Measurements from ENCODE around the gene SRP14.

Gene SRP14

DNA sequence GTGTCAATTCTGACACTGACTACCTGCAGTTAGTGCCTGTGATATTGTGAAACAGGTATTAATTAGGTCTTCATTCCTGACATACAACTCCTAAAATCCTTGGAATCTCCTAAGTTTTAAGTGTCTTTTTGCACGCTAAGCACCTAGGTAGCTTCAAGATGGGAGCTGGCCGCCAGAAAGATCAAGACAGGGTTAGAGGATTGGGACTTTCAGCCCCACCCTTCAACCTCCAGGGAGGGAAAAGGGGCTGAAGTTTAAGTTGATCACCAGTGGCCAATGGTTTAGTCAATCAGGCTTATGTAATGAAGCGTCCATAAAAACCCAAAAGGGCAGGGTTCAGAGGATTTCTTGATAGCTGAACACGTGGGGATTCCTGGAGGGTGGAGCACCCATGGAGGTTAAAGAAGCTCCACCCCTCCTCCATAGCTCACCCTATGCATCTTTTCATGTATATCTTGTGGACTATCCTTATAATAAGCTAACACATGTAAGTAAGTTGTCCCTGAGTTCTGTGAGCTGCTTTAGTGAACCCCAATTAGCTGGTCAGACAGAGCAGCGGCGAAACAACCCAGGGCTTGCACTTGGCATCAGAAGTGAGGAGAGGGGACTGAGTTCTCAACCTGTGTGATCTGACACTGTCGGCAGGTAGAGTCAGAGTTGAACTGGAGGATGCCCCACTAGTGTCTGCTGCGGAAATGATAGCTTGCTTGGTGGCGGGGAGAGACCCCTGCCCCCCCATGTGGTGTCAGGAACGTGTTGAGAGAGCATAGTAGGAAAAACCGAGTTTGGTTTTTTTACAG is 12.8 kb upstream of the SRP14 start:
- Histone ChIP-seq H3K27me3 (ENCODE audit: insufficient read depth, low read depth) (no peaks in the 10 kb centered on the region), H4K20me1 (ENCODE audit: insufficient read depth) (no peaks in the 10 kb centered on the region)

DNA sequence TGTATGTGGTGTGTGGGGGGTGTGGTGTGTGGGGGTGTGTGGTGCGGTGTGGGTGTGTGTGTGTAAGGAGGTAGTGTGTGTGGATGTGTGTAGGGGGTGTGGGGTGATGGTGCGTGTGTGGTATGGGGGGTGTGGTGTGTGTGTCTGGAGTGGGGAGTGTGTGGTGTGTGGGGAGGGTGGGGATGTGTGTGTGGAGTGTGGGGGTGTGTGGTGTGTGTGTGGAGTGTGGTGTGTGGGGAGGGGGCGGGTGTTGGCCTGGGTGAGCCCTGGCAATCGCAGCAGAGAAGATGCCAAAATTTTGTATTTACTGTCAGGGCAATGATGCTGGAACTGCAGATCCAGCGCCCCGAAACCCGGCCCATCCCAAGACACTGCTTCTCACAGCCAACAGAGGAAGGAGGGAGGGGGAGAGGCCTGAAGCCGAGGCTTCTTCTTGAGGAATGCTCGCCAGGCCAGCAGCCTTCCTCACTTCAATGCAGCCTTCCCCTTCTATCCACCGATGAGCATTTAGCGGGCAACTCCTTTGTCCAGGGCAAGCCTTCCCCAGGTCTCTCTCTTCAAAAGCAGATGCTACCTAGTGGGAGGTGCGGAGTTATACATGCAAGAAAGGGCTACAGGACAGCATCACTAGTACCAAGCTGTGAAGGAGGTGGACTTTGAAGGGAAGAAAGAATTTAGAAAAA is 11.9 kb upstream of the SRP14 start:
- H3K9ac ChIP-seq, result no peak overlapping the region
- TF ChIP-seq, protein P1, sequence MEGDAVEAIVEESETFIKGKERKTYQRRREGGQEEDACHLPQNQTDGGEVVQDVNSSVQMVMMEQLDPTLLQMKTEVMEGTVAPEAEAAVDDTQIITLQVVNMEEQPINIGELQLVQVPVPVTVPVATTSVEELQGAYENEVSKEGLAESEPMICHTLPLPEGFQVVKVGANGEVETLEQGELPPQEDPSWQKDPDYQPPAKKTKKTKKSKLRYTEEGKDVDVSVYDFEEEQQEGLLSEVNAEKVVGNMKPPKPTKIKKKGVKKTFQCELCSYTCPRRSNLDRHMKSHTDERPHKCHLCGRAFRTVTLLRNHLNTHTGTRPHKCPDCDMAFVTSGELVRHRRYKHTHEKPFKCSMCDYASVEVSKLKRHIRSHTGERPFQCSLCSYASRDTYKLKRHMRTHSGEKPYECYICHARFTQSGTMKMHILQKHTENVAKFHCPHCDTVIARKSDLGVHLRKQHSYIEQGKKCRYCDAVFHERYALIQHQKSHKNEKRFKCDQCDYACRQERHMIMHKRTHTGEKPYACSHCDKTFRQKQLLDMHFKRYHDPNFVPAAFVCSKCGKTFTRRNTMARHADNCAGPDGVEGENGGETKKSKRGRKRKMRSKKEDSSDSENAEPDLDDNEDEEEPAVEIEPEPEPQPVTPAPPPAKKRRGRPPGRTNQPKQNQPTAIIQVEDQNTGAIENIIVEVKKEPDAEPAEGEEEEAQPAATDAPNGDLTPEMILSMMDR (conservative IDR thresholded peaks at IDR 0.05; ENCODE audit: low read depth, low read length), result no peak
- H3K27ac ChIP-seq, result no peak overlapping the region; the same call in 1 of the 2 replicates
- H3K27me3 ChIP-seq (ENCODE audit: insufficient read depth, low read depth), result no peaks in the 10 kb centered on the region
- H3K4me1 ChIP-seq (ENCODE audit: low read depth, poor library complexity, severe bottlenecking), result peaks cover 94% of the 10 kb centered on the region
- H2AFZ ChIP-seq (ENCODE audit: low read depth), result no peak overlapping the region
- H3K79me2 ChIP-seq (ENCODE audit: insufficient read depth, low read depth), result no peaks in the 10 kb centered on the region
- no peak overlapping the region for H3K4me2 ChIP-seq
- no peaks in the 10 kb centered on the region for H4K20me1 ChIP-seq (ENCODE audit: insufficient read depth)
- H3K4me3 ChIP-seq (IDR thresholded peaks at IDR 0.05; ENCODE audit: insufficient read depth, low read depth, low read length), result no peak overlapping the region
- no peaks in the 10 kb centered on the region for H3K36me3 ChIP-seq (ENCODE audit: insufficient read depth)

More for the DNA sequence above, 12.8 kb upstream of the SRP14 start:
- Histone ChIP-seq H3K9ac (no peak overlapping the region), H3K4me2 (no peak overlapping the region), H3K36me3 (ENCODE audit: insufficient read depth) (no peaks in the 10 kb centered on the region), H3K27ac (peak overlapping the region; percentile 19; the same call in 1 of the 2 replicates), H2AFZ (ENCODE audit: low read depth) (no peak overlapping the region), H3K79me2 (ENCODE audit: insufficient read depth, low read depth) (no peaks in the 10 kb centered on the region), H3K4me3 (IDR thresholded peaks at IDR 0.05; ENCODE audit: insufficient read depth, low read depth, low read length) (no peak overlapping the region), H3K4me1 (ENCODE audit: low read depth, poor library complexity, severe bottlenecking) (peaks cover 94% of the 10 kb centered on the region)
- TF ChIP-seq, protein P1 (conservative IDR thresholded peaks at IDR 0.05; ENCODE audit: low read depth, low read length), result no peak

DNA sequence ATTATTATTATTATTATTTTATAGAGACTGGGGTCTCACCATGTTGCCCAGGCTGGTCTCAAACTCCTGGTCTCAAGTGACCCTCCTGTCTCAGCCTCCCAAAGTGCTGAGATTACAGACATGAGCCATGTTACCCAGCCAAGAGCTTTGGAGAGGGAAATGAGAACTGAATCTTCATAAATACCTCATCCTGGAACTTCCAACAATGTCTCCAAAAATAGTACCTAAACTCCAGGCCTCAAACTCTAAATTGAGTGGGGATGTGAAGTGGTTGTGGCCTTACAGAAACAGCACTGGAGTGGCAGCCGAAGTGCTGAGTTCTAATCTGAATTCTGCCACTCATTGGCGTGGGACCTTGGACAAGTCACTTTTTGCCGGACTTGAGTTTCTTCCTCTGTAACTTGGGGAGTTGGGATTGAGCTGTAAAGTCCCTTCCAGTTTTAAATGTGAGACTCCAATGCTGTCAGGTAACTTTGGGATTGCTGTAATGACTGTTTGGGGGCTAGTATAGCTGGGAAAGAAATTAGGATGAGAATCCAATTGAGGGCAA is 10.0 kb upstream of the SRP14 start:
- Histone ChIP-seq H3K27ac (no peak overlapping the region), H3K4me3 (IDR thresholded peaks at IDR 0.05; ENCODE audit: insufficient read depth, low read depth, low read length) (no peak overlapping the region), H4K20me1 (ENCODE audit: insufficient read depth) (no peaks in the 10 kb centered on the region), H3K79me2 (ENCODE audit: insufficient read depth, low read depth) (no peaks in the 10 kb centered on the region), H3K36me3 (ENCODE audit: insufficient read depth) (no peaks in the 10 kb centered on the region), H2AFZ (ENCODE audit: low read depth) (no peak overlapping the region), H3K9ac (no peak overlapping the region), H3K4me2 (no peak overlapping the region), H3K27me3 (ENCODE audit: insufficient read depth, low read depth) (no peaks in the 10 kb centered on the region), H3K4me1 (ENCODE audit: low read depth, poor library complexity, severe bottlenecking) (peaks cover 94% of the 10 kb centered on the region)
- TF ChIP-seq, protein P1 (conservative IDR thresholded peaks at IDR 0.05; ENCODE audit: low read depth, low read length), result no peak

DNA sequence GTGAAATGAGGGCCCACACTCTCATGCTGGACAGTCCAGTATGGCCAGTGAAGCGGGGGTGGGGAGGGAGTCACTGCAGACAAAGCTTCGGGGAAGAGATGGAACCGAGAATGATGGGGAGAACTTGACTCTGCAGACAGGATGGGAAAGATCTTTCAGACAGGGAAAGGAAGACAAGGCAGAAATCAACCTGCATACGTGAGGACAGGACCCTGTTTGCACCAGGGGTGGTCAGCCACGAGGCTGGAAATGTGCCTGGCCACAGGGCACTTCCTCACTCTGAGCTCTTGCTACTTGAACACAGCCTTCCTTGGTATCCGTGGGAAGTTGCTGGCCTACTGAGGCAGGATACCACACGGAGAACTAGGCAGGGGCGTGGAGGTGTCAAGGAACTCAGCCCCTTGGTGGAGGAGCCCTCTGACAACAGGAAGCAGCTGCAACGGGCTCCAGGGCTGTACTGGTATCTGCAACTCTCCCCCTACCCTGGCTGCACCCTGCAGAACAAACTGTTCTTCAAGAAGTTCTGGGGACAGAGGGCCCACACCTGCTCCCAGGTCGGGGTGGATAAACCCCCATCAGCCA is 9.3 kb upstream of the SRP14 start:
- no peaks in the 10 kb centered on the region for H3K79me2 ChIP-seq (ENCODE audit: insufficient read depth, low read depth)
- H3K9ac ChIP-seq, result no peak overlapping the region
- H4K20me1 ChIP-seq (ENCODE audit: insufficient read depth), result no peaks in the 10 kb centered on the region
- TF ChIP-seq, protein P1 (conservative IDR thresholded peaks at IDR 0.05; ENCODE audit: low read depth, low read length), result no peak
- peaks cover 90% of the 10 kb centered on the region for H3K4me1 ChIP-seq (ENCODE audit: low read depth, poor library complexity, severe bottlenecking)
- no peaks in the 10 kb centered on the region for H3K27me3 ChIP-seq (ENCODE audit: insufficient read depth, low read depth)
- no peak overlapping the region for H3K27ac ChIP-seq
- H3K4me2 ChIP-seq, result peak overlapping the region; percentile 3; the same call in 1 of the 2 replicates
- no peak overlapping the region for H3K4me3 ChIP-seq (IDR thresholded peaks at IDR 0.05; ENCODE audit: insufficient read depth, low read depth, low read length)
- no peaks in the 10 kb centered on the region for H3K36me3 ChIP-seq (ENCODE audit: insufficient read depth)
- H2AFZ ChIP-seq (ENCODE audit: low read depth), result no peak overlapping the region
